GM13977 (cell line): ENCODE data around the gene CLDN14.

Experiments used
- DNase-seq: peaks from one replicate; pipeline ENCODE4 v3.0.0; 2012; ENCODE audit warnings: low spot score
- CTCF ChIP-seq: IDR thresholded peaks from 2 replicates; pipeline ENCODE4 v1.5.1; 2012; ENCODE audit warnings: mild to moderate bottlenecking, control low read depth; ENCODE audit not compliant: insufficient read depth; ENCODE audit errors: extremely low read depth, missing control alignments
- in situ Hi-C: fragments of 300-500 bp; cut with MboI; formaldehyde crosslinking; loops from one replicate; pipeline ENCODE4 v1.12.0; 2022; ENCODE audit warnings: low sequenced_read_pairs, low pct_unique_long_range_greater_than_20kb, mixed read lengths, inconsistent platforms; ENCODE audit not compliant: unreplicated experiment

CLDN14 gene

DNA sequence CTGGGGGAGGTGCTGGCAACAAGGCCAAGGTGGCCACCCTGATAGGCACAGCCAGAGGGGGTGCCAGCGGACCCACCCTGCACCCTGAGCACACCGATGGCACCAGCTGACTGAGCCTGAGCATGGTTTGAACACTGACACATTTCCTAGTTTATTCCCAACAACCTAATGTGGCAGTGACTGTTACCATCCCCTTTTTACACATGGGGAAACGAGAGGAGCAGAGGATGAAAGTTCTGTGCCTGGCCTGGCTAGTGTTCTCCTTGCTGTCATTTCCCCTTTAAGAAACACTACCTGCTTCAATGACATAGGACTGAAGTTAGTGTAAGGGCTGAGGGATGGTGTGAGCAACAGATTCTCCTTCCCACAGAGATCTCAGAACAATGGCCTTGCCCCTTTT lies 15.3 kb downstream of the CLDN14 start:
- in situ Hi-C loops: no loop called here
- TF ChIP-seq CTCF: no peak
- no peak for DNase-seq

DNA sequence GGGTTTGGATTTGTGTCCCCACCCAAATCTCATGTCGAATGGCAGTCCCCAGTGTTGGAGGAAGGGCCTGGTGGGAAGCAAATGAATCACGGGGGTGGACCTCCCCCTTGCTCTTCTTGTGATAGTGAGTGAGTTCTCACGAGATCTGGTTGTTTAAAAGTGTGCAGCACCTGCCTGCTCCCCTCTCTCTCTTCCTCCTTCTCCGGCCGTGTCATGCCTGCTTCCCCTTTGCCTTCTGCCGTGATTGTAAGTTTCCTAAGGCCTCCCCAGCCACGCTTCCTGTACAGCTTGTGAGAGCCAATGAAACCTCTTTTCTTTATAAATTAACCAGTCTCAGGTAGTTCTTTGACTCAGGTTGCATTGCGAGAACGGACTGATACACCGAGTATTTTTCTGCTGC lies 15.9 kb downstream of the CLDN14 start:
- in situ Hi-C loops: no loop called here
- TF ChIP-seq CTCF: no peak
- DNase-seq: no peak

GRCh38 chr21:36463204-36463603 lies 16.7 kb downstream of the CLDN14 start:
- in situ Hi-C loops: no loop called here
- no peak for DNase-seq
- TF ChIP-seq CTCF: no peak

DNA sequence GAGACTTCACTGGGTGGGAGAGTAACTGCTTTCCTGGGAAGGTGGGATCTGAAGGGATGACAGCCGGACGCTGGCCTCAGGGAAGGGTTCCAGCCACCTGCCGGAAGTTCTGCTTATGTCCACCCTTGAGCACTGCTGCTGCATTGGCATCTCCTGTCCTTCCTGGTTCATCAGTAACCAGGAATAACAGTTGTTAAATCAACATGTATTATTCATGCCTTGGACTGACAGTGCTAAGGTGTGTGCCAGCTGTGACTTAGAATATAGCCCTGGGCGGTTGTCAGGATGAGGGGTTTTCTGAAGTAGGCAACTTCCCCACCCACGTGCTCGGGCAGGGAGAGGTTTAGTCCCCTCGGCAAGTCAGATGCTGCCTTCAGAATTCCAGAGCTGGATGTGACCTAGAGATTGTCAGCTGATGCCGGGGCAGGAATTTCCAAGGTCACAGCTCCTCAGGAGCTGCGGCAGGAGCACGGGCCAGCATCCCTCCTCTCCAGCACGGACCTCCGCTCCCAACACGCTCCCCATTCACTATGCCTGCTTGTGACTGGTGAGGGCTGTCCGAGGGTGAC lies 17.9 kb downstream of the CLDN14 start:
- TF ChIP-seq CTCF: no peak
- no peak for DNase-seq
- in situ Hi-C loops: no loop called here

DNA sequence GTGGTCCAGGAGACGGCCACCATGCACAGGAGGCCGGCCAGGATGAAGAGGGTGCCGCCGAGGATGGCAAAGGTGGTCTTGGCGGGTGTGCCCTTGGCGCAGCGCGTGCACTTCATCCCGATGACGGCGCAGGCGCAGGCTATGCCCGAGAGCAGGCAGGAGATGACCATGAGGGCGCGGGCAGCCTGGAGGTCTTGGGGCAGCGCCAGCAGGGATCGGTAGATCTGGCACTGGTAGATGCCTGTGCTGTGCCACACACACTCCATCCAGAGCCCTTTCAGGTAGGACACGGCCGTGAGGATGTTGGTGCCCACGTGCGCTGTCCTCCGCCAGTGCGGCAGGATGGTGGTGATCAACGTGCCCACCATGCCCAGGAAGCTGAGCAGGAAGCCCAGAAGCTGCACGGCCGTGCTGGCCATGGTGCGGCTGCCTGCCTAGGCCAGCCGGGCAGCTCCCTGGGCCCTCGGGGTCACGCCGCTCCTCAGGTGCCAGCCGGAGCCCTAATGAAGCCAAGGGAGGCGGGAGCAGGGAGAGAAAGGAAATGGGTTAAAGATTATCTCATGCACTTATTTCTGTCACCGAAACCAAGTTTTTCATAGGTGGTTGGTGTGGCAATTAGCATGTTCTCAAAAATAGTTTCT lies 18.5 kb downstream of the CLDN14 start:
- in situ Hi-C loops: no loop called here
- TF ChIP-seq CTCF: no peak

DNA sequence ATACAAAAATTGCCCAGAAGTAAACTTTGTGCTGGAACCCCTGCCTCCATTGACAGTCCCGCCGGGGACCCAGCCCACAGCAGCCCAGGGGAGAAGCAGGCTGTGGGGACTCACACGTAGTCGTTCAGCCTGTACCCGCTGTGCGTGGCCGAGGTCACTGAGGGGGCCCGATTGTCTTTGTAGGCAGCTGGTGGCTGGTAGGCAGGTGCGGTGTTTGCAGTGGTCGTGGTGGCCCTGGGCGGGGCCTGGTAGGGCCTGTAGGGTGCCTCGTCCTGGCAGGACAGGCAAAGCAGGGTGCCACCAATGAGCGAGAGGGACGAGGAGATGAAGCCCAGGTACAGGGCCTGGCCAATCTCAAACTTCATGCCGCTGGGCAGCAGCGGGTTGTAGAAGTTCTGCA lies 19.1 kb downstream of the CLDN14 start:
- no peak for TF ChIP-seq CTCF
- in situ Hi-C loops: no loop called here
- no peak for DNase-seq

More for the DNA sequence above, 18.5 kb downstream of the CLDN14 start:
- no peak for DNase-seq
